Panc1 (cell line): ENCODE results near the gene MRPL17.

ENCODE experiments used
- POLR2AphosphoS5 ChIP-seq: IDR thresholded peaks from 2 replicates; pipeline ENCODE4 v1.6.1; 2012; ENCODE audit warnings: mild to moderate bottlenecking, low read depth, low read length, moderate library complexity
- REST ChIP-seq, 2 experiments: IDR thresholded peaks; 2 replicates each; pipeline ENCODE4 v1.6.1; 2011 to 2012; ENCODE audit warnings: low read depth in 2 of 2, control low read depth in 1 of 2, low read length in 1 of 2, mild to moderate bottlenecking in 1 of 2, moderate library complexity in 1 of 2; ENCODE audit not compliant: insufficient read depth in 1 of 2
- SIN3A ChIP-seq: IDR thresholded peaks from 2 replicates; pipeline ENCODE4 v1.6.1; 2012; ENCODE audit warnings: low read depth, mild to moderate bottlenecking, low read length, moderate library complexity, borderline replicate concordance; ENCODE audit not compliant: insufficient read depth
- TF ChIP-seq, protein P1 (sequence below): fragments of 450-650 bp; IDR thresholded peaks from 2 replicates; pipeline ENCODE4 v1.5.1; 2017; ENCODE audit warnings: mild to moderate bottlenecking

DNA sequence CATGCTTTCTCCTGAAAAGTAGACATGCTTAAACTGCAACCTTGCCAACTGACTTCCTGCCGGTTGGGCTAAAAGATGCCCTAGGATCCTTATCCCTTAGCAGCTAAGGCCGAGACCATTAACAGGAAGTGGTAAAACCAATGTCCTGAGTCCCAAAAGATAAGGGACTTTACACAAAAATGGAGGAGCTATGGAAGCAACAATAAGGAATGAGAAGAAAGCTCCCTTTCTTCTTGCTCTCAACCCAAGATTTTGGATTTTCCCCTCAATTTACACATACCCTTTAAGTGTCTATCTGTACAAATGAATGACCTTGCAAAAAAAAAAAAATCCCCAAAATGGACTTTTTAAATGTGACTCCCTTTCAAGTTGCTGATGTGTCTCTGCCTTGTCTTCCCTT is 11.1 kb downstream of the MRPL17 start:
- TF ChIP-seq, protein P1, sequence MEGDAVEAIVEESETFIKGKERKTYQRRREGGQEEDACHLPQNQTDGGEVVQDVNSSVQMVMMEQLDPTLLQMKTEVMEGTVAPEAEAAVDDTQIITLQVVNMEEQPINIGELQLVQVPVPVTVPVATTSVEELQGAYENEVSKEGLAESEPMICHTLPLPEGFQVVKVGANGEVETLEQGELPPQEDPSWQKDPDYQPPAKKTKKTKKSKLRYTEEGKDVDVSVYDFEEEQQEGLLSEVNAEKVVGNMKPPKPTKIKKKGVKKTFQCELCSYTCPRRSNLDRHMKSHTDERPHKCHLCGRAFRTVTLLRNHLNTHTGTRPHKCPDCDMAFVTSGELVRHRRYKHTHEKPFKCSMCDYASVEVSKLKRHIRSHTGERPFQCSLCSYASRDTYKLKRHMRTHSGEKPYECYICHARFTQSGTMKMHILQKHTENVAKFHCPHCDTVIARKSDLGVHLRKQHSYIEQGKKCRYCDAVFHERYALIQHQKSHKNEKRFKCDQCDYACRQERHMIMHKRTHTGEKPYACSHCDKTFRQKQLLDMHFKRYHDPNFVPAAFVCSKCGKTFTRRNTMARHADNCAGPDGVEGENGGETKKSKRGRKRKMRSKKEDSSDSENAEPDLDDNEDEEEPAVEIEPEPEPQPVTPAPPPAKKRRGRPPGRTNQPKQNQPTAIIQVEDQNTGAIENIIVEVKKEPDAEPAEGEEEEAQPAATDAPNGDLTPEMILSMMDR = no peak
- TF ChIP-seq POLR2AphosphoS5 (no peak), SIN3A (no peak), REST (IDR thresholded peaks at IDR 0.05; ENCODE audit: insufficient read depth in 1 of 2, low read depth in 2 of 2, low read length in 1 of 2) (no peak)
